Cerebellar cortex (tissue), 1 donor: ENCODE measurements around the gene CHAF1A.

Experiments used
- DNase-seq: peaks from one replicate; pipeline ENCODE4 v3.0.0-alpha.2; 2015; ENCODE audit warnings: low spot score

The CHAF1A gene

DNA sequence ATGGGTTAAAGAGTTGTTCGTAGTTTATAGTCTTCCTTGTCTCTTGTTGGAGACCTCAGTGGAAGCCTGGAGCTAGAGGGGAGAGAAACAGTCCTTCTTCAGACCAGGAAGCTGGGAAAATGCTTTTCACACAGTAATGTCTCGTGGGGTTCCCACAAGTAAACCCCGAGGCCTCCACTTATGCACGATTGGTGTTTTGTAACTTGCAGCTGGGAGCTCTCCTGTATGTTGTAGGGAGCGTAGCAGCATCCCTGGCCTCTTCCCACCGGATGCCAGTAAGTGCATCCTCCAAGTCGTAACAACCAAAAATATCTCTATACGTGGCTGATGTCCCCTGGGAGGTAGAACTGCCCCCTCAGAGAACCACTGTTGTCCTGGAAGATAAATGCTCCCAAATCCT is 3.5 kb downstream of the CHAF1A start:
- no peak for DNase-seq

DNA sequence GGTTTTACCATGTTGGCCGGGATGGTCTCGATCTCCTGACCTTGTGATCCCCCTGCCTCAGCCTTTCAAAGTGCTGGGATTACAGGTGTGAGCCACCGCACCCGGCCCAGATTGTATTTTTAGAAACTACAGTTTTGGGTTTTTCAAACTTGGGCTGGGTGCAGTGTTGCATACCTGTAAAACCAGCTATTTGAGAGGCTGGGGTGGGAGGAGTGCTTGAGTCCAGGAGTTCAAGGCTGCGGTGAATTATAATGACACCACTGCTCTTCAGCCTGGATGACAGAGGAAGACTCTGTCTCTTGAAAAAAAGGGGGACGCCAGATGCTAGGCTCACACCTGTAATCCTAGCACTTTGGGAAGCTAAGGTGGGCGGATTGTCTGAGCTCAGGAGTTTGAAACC is 4.2 kb downstream of the CHAF1A start:
- no peak for DNase-seq

DNA sequence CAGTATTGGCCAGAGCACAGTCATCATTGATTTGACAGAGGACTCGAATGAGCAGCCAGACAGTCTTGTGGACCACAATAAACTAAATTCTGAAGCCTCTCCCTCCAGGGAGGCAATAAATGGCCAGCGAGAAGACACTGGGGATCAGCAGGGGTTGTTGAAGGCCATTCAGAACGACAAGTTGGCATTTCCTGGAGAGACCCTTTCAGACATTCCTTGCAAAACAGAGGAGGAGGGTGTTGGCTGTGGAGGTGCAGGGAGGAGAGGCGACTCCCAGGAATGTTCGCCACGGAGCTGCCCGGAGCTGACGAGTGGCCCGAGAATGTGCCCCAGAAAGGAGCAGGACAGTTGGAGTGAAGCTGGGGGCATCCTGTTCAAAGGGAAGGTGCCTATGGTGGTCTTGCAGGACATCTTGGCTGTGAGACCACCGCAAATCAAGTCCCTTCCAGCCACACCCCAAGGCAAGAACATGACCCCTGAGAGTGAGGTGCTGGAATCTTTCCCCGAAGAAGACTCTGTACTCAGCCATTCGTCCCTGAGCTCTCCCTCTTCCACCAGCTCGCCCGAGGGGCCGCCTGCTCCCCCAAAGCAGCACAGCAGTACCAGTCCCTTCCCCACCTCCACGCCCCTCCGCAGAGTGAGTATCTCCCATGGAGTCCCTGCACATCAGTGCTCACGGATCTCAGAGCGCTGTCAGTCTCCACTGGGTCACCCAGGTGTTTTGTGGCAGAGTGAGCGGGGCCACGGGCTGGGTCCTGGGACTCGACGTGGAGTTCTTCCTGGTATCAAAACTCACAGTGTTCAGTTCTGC is 6.9 kb downstream of the CHAF1A start:
- no peak for DNase-seq

DNA sequence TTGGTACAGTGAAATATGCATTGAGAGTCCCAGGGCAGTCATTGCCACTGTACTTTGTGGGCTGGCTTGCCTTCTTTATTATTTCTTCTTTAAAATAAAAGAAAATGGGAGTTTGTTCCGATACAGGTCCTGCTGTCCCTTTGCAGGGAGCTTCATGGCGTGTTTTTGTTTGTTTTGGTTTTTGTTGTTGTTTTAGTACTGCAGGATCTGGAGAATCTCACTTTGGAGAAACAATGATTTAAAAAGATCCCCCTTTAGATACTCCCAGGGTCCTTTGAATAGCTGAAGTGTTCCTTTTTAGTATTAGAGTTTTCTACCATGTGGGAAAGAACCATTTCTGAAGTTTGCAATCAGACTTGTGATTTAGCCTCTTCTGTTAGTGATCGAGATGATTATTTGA is 11.1 kb downstream of the CHAF1A start:
- no peak for DNase-seq

DNA sequence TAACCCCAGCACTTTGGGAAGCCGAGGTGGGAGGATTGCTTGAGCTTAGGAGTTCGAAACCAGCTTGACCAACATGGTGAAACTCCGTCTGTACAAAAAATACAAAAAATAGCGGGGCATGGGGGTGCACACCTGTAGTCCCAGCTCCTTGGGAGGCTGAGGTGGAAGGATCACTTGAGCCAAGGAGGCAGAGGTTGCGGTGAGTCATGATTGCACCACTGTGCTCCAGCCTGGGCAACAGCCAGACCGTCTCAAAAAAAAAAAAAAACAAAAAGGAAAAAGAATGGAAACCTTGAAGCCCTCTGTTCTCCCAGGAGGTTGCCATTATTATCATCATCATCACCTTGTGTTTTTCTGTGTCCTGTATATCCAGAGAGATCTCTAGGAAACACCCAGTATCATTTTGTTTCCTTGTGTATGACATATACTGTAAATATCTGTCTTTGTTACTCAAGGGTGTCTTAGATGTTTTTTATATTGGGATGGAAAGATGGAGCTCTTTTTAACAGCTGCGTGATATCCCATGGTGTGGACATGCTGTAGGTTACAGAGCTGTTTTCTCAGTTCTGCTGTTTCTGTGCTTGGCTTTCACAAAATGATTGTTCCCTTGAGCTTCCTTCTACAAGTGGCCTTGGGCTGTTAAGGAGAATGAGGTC is 11.8 kb downstream of the CHAF1A start:
- DNase-seq = no peak

DNA sequence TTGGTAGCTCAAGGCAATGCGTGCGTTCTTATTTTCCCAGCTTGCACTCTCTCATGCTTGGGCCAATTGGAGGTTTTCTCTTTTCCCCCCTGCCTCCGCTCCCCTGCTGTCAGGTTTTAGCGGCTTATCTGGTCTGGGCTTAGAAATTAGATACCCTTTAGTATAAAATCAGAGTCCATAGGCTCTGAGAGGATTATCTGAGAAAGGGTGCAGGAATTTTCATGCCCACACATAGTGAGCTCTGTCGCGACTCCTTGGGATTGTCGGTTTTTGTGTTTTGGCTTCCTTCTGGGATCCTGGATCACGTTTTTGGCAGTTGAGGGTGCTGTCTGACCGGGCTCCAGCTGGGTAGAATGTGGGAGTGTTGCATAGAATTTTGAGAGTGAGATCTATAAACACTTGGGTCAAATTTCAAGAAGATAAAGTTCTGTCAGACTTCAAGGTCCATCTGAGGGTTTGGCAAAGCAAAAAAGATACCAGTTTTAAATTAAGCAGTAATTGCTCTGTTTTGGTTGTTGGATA is 12.4 kb downstream of the CHAF1A start:
- DNase-seq = peak; percentile 57

DNA sequence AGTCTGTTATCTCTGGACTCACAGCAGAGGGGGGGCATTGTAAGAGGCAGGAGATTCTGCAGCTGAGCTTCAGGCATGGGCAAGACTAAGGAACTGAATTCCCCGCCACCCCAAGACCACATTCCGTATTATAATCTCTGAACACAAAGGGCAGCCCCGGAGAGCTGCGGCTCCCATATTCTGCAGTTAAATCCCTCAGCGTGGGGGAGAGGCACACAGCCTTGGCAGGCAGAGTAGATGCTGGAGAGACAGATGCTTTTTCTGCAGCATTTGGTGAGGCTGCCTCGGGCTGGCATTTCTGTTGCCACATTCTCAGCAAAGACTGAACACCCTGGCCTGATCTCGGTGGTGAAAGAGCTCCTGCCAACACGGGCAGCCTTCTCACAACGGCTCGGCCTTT is 12.9 kb downstream of the CHAF1A start:
- DNase-seq = peak; percentile 83

DNA sequence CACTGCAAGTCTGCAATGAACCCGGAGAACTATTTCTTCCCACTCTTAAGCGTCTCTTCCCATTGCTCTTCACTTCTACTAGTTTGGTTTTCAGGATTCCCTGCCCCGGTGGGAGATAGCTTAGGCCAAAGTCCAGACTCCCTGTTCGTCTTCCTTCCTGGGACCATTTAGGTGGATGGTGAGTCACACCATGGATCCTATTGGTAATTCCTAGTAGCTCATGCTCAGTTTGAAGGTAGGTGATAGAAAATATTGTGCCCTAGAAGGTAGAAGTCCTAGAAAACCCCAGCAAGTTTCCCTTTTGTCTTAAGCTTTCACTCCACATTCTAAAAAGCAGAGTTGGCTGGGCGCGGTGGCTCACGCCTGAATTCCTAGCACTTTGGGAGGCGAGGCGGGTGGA is 13.8 kb downstream of the CHAF1A start:
- DNase-seq = no peak

DNA sequence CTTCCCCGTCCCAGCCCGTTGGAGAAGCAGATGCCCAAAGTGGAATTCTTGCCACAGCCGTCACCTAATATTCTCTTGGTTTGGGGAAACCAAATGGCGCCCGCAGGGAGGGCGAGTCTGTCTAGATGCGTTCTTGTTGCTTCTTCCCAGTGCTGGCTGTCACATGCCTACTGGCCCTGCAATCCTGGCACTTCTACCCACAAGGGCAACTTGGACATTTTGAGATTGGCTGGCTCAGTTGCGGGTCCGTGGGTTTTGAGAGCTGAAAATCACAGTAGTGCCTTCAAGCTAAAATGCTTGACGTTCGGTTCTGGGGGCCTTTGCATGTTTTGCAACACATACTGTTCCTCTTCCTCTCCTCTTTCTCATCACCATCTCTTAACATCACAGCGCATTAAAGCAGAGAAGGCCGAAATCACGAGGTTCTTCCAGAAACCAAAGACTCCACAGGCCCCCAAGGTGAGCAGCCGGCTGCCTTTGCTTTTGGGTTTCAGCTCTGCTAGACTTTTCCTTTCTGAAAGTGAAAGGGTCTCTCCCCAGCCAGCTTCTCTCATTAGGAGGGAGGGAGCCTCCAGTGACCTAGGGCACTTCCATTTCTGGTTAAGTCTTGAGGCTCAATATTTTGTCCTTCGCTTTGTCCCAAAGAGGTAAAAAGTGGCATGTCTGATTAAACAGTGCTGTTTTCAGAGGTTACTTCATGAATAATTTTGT is 21.1 kb downstream of the CHAF1A start:
- DNase-seq = no peak

DNA sequence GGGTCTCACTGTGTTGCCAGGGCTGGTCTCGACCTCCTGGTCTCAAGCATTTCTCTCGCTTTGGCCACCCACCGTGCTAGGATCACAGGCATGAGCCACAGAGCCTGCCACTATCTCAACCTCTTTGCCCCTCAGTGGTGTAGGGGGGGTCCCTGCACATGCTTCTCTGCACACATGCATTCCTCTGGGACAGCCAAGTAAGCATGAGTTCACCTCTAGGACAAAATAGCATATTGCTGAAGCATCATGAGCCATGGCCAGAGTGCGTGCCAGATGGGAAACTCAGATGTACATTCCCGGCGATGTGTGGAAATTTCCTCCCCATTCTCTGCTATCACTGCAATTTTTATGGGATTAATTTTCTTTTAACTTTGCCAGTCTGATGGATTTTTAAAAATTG is 23.1 kb downstream of the CHAF1A start:
- DNase-seq = no peak

DNA sequence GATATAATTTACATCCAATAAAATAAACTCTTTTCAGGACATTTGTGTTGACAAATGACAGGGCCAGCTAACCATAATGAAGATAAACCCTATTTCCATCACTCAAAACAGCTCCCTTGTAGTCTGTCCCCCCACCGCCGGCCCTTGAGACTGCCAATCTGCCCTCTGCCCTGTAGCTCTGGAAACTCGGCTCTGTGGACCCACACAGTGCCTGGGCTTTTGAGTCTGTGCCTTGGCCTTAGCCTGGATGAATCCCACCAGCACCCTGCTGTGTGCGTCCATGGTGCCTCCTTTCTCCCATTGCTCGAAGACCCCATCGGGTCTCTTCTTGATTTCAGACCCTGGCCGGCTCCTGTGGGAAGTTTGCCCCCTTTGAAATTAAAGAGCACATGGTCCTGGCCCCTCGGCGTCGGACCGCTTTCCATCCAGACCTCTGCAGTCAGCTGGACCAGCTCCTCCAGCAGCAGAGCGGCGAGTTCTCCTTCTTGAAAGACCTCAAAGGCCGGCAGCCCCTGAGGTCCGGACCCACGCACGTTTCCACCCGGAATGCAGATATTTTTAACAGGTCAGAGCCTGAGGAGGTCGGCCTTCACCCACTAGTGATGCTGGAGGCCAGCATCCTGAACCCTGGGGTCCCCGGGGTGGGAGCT is 26.0 kb downstream of the CHAF1A start:
- DNase-seq = no peak

DNA sequence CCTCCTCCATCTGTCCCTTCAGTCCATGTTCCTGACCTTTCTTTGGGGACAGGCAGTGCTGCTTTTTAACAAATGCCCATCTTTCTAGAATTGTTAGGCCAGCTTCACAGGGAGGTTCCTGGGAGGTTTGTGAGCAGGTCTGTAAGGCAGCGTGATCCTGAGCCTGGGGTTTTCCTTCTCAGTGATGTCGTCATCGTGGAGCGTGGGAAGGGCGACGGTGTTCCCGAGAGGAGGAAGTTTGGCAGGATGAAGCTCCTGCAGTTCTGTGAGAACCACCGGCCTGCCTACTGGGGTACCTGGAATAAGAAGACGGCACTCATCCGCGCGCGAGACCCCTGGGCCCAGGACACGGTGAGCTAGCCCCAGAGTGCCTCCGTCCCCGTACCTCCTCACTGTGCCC is 26.8 kb downstream of the CHAF1A start:
- DNase-seq = no peak

DNA sequence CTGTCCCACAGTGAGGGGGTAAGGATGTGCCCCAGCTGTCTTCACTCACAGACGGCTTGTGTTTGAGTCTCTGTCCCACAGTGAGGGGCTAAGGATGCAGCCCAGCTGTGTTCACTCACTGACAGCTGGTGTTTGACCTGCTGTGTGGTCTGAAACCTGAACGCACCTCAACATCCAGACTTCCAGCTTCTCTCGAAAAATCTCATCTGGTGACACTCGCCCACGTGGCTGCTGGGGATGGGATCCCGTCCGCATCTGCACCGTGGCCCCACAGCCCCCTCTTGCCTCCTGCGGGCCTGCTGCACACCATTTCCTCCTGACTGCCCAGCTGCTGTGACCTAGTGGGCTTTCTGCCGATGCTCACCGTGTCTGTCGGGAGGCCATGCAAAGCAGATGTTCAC is 27.3 kb downstream of the CHAF1A start:
- DNase-seq = no peak

DNA sequence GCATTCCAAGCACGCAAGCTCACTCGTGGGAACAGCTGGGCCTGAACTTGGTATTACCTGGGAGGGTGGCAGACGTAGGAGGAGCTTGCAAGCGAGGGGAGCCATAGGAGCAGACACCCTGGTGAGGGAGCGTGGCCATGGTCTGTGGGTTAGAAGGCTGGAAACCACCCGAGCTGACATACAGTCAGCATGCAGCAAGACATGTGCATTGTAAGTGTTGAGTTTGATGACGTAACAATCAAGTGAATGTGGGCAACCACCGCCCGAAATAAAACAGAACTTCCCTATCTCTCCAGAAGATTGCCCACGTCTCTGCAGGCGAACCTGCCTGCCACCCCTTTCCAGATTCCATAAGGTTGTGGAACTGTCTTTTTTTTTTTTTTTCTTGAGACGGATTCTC is 28.3 kb downstream of the CHAF1A start:
- no peak for DNase-seq

DNA sequence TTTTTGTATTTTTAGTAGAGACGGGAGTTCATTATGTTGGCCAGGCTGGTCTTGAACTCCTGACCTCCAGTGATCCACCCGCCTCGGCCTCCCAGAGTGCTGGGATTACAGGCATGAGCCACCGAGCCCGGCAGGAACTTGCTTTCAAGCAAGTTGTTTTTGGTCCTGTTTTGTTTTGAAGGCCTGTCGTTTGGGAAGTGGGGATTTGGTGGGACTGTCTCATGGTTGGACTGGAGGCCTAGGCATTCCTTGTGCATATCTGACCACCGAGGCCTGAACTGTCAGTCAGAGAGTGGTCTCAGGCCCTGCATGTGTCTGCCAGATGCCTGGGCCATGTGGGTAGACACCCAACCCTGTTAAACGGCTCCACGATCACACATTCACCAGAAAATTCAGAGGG is 28.9 kb downstream of the CHAF1A start:
- no peak for DNase-seq

DNA sequence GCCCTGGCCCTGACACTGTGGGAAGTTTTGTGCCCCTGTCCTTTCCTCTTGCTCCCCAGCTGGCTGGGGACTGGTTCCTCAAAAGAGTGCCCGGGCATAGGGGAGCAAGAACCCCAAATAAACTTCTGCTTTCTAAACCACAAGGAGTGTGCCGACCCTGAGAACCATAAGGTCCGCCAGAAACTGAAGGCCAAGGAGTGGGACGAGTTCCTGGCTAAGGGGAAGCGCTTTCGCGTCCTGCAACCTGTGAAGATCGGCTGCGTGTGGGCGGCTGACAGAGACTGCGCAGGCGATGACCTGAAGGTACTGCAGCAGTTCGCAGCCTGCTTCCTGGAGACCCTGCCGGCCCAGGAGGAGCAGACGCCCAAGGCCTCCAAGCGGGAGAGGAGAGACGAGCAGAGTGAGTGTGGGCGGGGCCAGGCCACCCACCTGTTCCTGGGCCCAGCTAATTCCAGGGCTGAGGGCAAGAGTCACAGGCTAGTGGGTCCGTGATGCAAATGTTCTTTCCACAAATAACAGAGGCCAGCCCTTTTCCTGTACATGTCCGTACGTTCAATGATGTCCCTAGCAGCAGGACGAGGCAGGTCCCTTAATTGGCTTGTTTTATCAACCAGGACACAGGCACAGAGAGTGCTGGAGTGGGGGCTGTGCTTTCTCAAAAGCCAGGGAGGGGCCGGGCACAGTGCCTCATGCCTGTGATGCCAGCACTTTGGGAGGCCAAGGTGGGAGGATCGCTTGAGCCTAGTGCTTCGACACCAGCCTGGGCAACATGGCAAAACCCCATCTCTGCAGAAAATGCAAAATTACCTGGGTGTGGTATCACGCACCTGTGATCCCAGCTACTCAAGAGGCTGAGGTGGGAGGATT is 29.6 kb downstream of the CHAF1A start:
- no peak for DNase-seq

DNA sequence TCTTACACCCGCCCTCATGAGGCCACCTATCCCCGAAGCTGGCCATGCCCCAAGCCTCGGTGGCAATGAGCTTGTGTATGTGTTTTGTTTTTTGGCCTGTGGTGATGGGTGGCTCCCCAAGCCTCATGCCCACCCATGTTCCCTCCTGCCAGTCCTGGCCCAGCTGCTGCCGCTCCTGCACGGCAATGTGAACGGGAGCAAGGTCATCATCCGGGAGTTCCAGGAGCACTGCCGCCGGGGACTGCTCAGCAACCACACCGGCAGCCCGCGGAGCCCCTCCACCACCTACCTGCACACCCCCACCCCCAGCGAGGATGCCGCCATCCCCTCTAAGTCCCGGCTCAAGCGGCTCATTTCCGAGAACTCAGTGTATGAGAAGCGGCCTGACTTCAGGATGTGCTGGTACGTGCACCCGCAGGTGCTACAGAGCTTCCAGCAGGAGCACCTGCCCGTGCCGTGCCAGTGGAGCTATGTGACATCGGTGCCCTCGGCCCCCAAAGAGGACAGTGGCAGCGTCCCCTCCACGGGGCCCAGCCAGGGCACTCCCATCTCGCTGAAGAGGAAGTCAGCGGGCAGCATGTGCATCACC is 30.6 kb downstream of the CHAF1A start:
- DNase-seq = no peak

DNA sequence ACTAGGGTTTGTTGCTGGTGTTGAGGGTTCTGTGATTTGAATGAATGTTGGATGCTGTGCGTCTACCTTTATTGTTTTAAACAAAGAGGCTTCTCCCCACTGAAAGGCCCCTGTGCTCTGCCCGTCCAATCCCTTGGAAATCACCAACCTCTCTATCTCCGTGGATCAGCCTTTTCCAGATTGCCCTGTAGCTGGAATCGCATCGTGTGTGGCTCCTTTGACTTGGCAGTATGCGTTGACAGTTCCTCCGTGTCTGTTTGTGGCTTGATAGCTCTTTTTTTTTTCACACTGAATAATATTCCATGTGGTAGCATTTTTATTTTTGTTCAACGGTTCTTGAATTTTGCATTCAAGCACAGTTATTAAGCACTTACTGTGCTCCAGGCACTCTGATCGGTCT is 32.0 kb downstream of the CHAF1A start:
- DNase-seq = no peak

DNA sequence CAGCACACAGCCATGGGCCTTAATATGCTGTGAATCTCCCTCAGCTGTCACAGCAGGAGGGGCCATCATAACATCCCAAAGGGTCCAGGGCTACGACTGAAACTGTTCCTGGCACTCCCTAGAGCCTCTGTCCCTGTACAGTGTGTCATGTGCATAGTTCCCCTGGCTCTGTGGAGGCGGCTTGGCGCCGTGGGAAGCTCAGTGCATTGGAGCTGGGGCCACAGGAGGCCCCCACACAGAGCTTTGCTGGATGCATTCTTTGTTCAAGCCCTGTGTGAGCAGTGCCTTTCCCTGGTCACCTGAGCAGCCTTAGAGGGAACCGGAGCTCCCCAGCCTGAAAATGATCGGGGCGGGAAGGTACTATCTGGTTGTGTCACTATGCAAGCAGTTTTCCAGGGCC is 33.8 kb downstream of the CHAF1A start:
- no peak for DNase-seq

DNA sequence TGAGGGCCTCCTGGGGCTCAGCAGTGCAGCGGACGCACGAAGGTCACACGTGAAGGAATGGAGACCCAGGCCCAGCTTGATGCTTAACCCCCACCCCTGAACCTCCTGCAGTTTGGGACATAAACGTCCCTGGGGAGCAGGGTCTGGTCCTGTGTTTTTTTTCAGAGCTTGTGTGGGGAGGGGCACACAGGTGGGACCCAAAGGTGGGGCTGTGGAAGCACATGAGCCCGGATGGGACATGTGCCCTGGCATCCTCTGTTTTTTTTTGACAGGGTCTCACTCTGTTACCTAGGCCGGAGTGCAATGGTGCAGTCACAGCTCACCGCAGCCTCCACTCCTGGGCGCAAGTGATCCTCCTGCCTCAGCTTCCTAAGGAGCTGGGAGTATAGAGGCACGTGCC is 34.7 kb downstream of the CHAF1A start:
- DNase-seq = no peak

DNA sequence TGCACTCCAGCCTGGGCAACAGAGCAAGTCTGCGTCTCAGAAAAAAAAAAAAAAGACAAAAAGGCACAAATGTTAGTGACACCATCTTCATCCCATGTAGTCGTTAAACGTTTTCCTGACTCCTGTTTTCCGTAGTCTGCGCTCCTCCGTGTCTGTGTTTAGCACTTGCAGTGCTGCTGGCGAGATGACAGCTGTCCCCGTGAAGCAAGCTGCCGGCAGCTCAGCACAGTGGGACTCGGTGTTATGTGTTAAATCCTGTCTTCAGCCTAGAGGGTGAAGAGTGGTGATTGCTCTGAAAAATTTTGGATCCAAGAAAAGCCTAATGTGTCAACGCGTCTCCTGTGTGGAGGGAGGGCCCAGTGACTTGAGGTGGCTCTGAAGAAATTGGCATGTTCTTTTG is 36.8 kb downstream of the CHAF1A start:
- DNase-seq = peak; percentile 61
